HepG2 (cell line): ENCODE data around the gene SYN1. TPM values are rescaled to one million over a fixed set of nuclear protein-coding genes. Genes with fewer than 3 reads are reported as not detected.

Experiments
- ATAC-seq: fragments of 200-7000 bp; cut with Tn5 transposase; 3 replicates; pipeline ENCODE4 v1.9.1; 2020; ENCODE audit warnings: mild to moderate bottlenecking, moderate library complexity
- BruUV-seq: library from RNA; stranded (reverse); fragments of 400-500 nt; replicated peaks from 2 replicates; lab custom pipeline; 2021; lab: Mats Ljungman, UMichigan
- CTCF ChIA-PET: fragments of 300-600 bp; formaldehyde crosslinking; extraction: SDS; loops from one replicate; lab custom pipeline; 2021; ENCODE audit warnings: low total read pairs, inconsistent platforms, low intra/inter-chr PET ratio; lab: Yijun Ruan, JAX
- POLR2A ChIA-PET: fragments of 350-600 bp; sonication (Branson Sonifier 250); formaldehyde crosslinking; loops from one replicate; lab custom pipeline; 2020; ENCODE audit warnings: antibody characterized with exemption, inconsistent platforms; lab: Yijun Ruan, JAX
- DNase-seq: peaks from one replicate; pipeline ENCODE4 v3.0.0-alpha.2; 2015; ENCODE audit warnings: low spot score
- FAIRE-seq: peaks from 3 replicates; lab custom pipeline; 2011; peaks lifted over from hg19 to GRCh38; lab: Jason Lieb, UNC
- H2AFZ ChIP-seq: one replicate; pipeline ENCODE4 v1.6.1; 2011; ENCODE audit warnings: low read length, inconsistent platforms
- H3K27ac ChIP-seq: fragments of 300-600 bp; 3 replicates; pipeline ENCODE4 v1.8.0; 2011; ENCODE audit warnings: mixed run types, mild to moderate bottlenecking, mixed read lengths, low read length, inconsistent platforms; ENCODE audit not compliant: insufficient read depth; ENCODE audit errors: extremely low read length
- H3K27me3 ChIP-seq, 2 experiments: fragments of 200-600 bp in 1 of 2; 2 replicates in 1 of 2; 3 replicates in 1 of 2; pipeline versions ENCODE4 v1.6.0 to v1.8.0; 2011; ENCODE audit warnings: low read length in 2 of 2, mild to moderate bottlenecking in 2 of 2, moderate library complexity in 2 of 2, inconsistent platforms in 1 of 2; ENCODE audit not compliant: insufficient read depth in 2 of 2, control insufficient read depth in 1 of 2
- H3K36me3 ChIP-seq, 2 experiments: fragments of 200-600 bp in 1 of 2; replicated peaks in 1 of 2; 2 replicates in 1 of 2; 3 replicates in 1 of 2; pipeline versions ENCODE4 v1.5.1 to v1.8.0; 2011; ENCODE audit warnings: low read length in 2 of 2, inconsistent platforms in 1 of 2; ENCODE audit not compliant: insufficient read depth in 2 of 2, control insufficient read depth in 1 of 2
- H3K4me1 ChIP-seq: 2 replicates; pipeline ENCODE4 v1.5.1; 2012; ENCODE audit warnings: low read length, inconsistent platforms; ENCODE audit not compliant: insufficient read depth
- H3K4me2 ChIP-seq: 2 replicates; pipeline ENCODE4 v1.6.0; 2011; ENCODE audit warnings: low read depth, low read length, inconsistent platforms
- H3K4me3 ChIP-seq, 3 experiments: fragments of 200-600 bp in 1 of 3; sonication (generic), shearing (Covaris generic) in 1 of 3; replicated peaks in 1 of 3; 2 replicates each; pipeline ENCODE4 v1.5.1; 2011 to 2016; ENCODE audit warnings: low read length in 3 of 3, inconsistent platforms in 2 of 3, low read depth in 2 of 3, mild to moderate bottlenecking in 2 of 3, control low read depth in 1 of 3, mixed read lengths in 1 of 3; ENCODE audit not compliant: insufficient read depth in 1 of 3
- H3K79me2 ChIP-seq: one replicate; pipeline ENCODE4 v1.6.1; 2011; ENCODE audit warnings: low read length, inconsistent platforms; ENCODE audit not compliant: insufficient read depth
- H3K9ac ChIP-seq: 2 replicates; pipeline ENCODE4 v1.6.0; 2011; ENCODE audit warnings: mild to moderate bottlenecking, low read depth, low read length, inconsistent platforms; ENCODE audit not compliant: insufficient read depth
- H3K9me3 ChIP-seq: 2 replicates; pipeline ENCODE4 v1.5.1; 2012; ENCODE audit warnings: mild to moderate bottlenecking, low read length
- H4K20me1 ChIP-seq: 2 replicates; pipeline ENCODE4 v1.6.0; 2011; ENCODE audit warnings: inconsistent platforms, mild to moderate bottlenecking, low read length, moderate library complexity; ENCODE audit not compliant: insufficient read depth
- AKAP8 ChIP-seq: sonication (generic); formaldehyde crosslinking; IDR thresholded peaks from 2 replicates; pipeline ENCODE4 v1.5.1; 2020; ENCODE audit warnings: mild to moderate bottlenecking, missing genetic modification reagents
- ARNTL ChIP-seq: sonication (generic); formaldehyde crosslinking; IDR thresholded peaks from 2 replicates; pipeline ENCODE4 v1.4.0; 2020; ENCODE audit warnings: mild to moderate bottlenecking, missing genetic modification reagents
- BHLHE40 ChIP-seq: IDR thresholded peaks from 2 replicates; pipeline ENCODE4 v1.6.1; 2011; ENCODE audit warnings: low read length, improper control_type of control experiment
- DMAP1 ChIP-seq: IDR thresholded peaks from 2 replicates; pipeline ENCODE4 v1.6.1; 2016
- GABPA ChIP-seq, 2 experiments: IDR thresholded peaks; 2 replicates each; pipeline ENCODE4 v1.6.1; 2011 to 2016; ENCODE audit warnings: low read depth in 2 of 2, low read length in 1 of 2, missing biosample characterization in 1 of 2, missing genetic modification characterization in 1 of 2
- HDAC1 ChIP-seq: sonication (generic); formaldehyde crosslinking; IDR thresholded peaks from 2 replicates; pipeline ENCODE4 v1.5.1; 2020; ENCODE audit warnings: mild to moderate bottlenecking, missing genetic modification reagents
- HOXA9 ChIP-seq: sonication (generic); formaldehyde crosslinking; IDR thresholded peaks from 2 replicates; pipeline ENCODE4 v1.8.1; 2022; ENCODE audit warnings: missing genetic modification reagents, mild to moderate bottlenecking, moderate library complexity, borderline replicate concordance
- NFYC ChIP-seq: IDR thresholded peaks from 2 replicates; pipeline ENCODE4 v1.6.1; 2016; ENCODE audit warnings: missing genetic modification reagents, missing compliant biosample characterization
- NR1H2 ChIP-seq: sonication (generic); formaldehyde crosslinking; IDR thresholded peaks from 2 replicates; pipeline ENCODE4 v1.8.1; 2022; ENCODE audit warnings: low read depth, missing genetic modification reagents, borderline replicate concordance
- SPEN ChIP-seq: sonication (generic); formaldehyde crosslinking; IDR thresholded peaks from 2 replicates; pipeline ENCODE4 v1.5.1; 2020; ENCODE audit warnings: low read depth, mild to moderate bottlenecking, missing genetic modification reagents
- SRSF9 ChIP-seq: fragments of 200-400 bp; formaldehyde crosslinking; IDR thresholded peaks from 2 replicates; pipeline ENCODE4 v1.6.1; 2018; ENCODE audit warnings: borderline replicate concordance, mild to moderate bottlenecking, low read depth, low read length; ENCODE audit not compliant: insufficient read depth, poor library complexity, severe bottlenecking
- TAF1 ChIP-seq: sonication (generic); formaldehyde crosslinking; IDR thresholded peaks from 2 replicates; pipeline ENCODE4 v1.4.0; 2020; ENCODE audit warnings: missing genetic modification reagents
- TAF15 ChIP-seq: fragments of 200-400 bp; formaldehyde crosslinking; IDR thresholded peaks from one replicate; pipeline ENCODE4 v1.6.1; 2018; ENCODE audit warnings: mild to moderate bottlenecking, low read depth, low read length; ENCODE audit not compliant: poor library complexity, severe bottlenecking
- TOE1 ChIP-seq: sonication (generic); formaldehyde crosslinking; IDR thresholded peaks from 2 replicates; pipeline ENCODE4 v1.4.0; 2020; ENCODE audit warnings: mild to moderate bottlenecking, missing genetic modification reagents
- TOPORS ChIP-seq: sonication (generic); formaldehyde crosslinking; IDR thresholded peaks from 2 replicates; pipeline ENCODE4 v1.8.0; 2023; ENCODE audit warnings: mild to moderate bottlenecking, missing genetic modification reagents
- ZGPAT ChIP-seq: IDR thresholded peaks from 2 replicates; pipeline ENCODE4 v1.6.1; 2016; ENCODE audit warnings: mild to moderate bottlenecking
- ZNF781 ChIP-seq: sonication (generic); formaldehyde crosslinking; IDR thresholded peaks from 2 replicates; pipeline ENCODE4 v1.5.1; 2020; ENCODE audit warnings: borderline replicate concordance, mild to moderate bottlenecking, missing genetic modification reagents; ENCODE audit errors: not compliant biosample characterization
- WGBS: methylation state at CpG from one replicate; pipeline ENCODE4 v1.1.6; 2017; ENCODE audit warnings: low lambda C conversion rate; 5-methylcytosine and 5-hydroxymethylcytosine counted together
- in situ Hi-C: cut with HindIII; loops from 2 replicates; pipeline ENCODE4 v1.10.0; 2017; ENCODE audit warnings: low pct_unique_long_range_greater_than_20kb; ENCODE audit not compliant: extremely low pct_ligation_motif_present
- intact Hi-C: fragments of 100-400 bp; cut with micrococcal nuclease; formaldehyde crosslinking; loops from one replicate; pipeline ENCODE4 v1.10.0; 2022; ENCODE audit not compliant: unreplicated experiment
- polyA plus RNA-seq, 8 experiments: library from polyadenylated mRNA; depleted of rRNA in 3 of 8; stranded (reverse) in 7 of 8; unstranded in 1 of 8; fragments of >200 nt; fragmentation: Illumina TruSeq in 4 of 8; extraction: Trizol in 4 of 8; gene quantifications; 2 replicates each; pipeline versions ENCODE4 v1.2.1 to v1.2.3, GENCODE V29; 2011 to 2016; ENCODE audit warnings: low read depth in 4 of 8, missing spikeins in 1 of 8, mixed read lengths in 1 of 8; ENCODE audit not compliant: insufficient read depth in 1 of 8
- total RNA-seq, 5 experiments: library from RNA; depleted of rRNA; stranded (reverse); fragments of >200 nt; fragmentation: Illumina TruSeq; extraction: Trizol; gene quantifications; 2 replicates each; pipeline ENCODE4 v1.2.3, GENCODE V29; 2016; ENCODE audit warnings: low read depth in 1 of 5

The SYN1 gene
- total and polyA plus RNA-seq, 2 of the 13 experiments (the other 11 are each of a cell fraction or from before 2014, with no cell fraction given), result not detected

DNA sequence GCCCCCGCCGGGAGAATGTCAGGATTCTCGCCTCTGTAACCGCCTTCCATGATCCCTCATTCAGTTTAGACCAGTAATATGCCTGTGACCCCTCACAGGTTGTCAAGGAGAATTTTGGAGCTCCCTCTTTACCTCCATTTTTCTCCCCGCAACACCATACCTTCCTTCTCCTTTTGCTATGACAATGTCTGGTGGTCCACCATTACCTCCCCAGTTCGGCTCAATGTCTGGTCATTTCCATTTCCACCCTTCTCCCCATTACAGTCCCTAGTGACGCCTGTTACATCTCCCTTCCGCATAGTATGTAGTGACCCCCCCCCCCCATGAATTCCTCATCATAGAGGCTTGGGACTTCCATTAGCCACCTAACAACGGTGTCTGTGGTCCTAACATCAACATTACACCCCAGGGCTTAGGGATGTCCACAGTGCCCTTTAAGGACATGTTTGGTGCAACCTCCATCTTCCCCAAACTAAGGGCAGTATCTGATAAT lies 58.0 kb downstream of the SYN1 start:
- no peak for DNase-seq
- Histone ChIP-seq H3K27me3 (no peaks in the 10 kb centered on the region), H3K79me2 (peaks cover 6% of the 10 kb centered on the region), H3K9ac (peak overlapping the region; percentile 78), H3K4me2 (peak overlapping the region; percentile 74), H3K4me3 (peak overlapping the region; percentile 60 to 77 (median 77)), H4K20me1 (peaks cover 4% of the 10 kb centered on the region; the same call in 1 of the 2 replicates), H2AFZ (no peak overlapping the region), H3K4me1 (peaks cover 8% of the 10 kb centered on the region; the same call in 1 of the 2 replicates), H3K36me3 (peaks cover 0 to 21% of the 10 kb centered on the region in 2 experiments; a peak in 3 of 5 replicates), H3K9me3 (no peaks in the 10 kb centered on the region), H3K27ac (peak overlapping the region; percentile 86)
- no peak; the same call in 2 of the 3 replicates for ATAC-seq
- BruUV-seq, result no TSS peak
- intact Hi-C loops (no loop called here), in situ Hi-C loops (loop anchor here (5.0 kb wide), 1 partner anchor 81 kb away; no protein-coding TSS in a partner anchor)
- no peak for TF ChIP-seq NR1H2 (CRISPR knock-in tag)
- no peak for TF ChIP-seq TAF15
- no peak for TF ChIP-seq BHLHE40
- no peak for TF ChIP-seq AKAP8 (CRISPR knock-in tag)
- 9% methylated on average over 5 of the region's 9 CpGs for WGBS
- ChIA-PET POLR2A (no interaction called here), CTCF (no interaction called here)
- no peak for FAIRE-seq

GRCh38 chrX:47560934-47561658 lies 58.6 kb downstream of the SYN1 start, which contains the start of gene ARAF:
ARAF (plus strand) TSS chrX:47561205; CDS start chrX:47562968, 1,763 bp downstream.
- TSS peak; percentile 71 for BruUV-seq
- in situ Hi-C loops, result loop anchor here (5.0 kb wide), 1 partner anchor 81 kb away; no protein-coding TSS in a partner anchor
- TF ChIP-seq NFYC (CRISPR knock-in tag) (peak; percentile 96), SRSF9 (no peak), TOE1 (CRISPR knock-in tag) (no peak), HOXA9 (CRISPR knock-in tag) (no peak), ZNF781 (CRISPR knock-in tag) (peak; percentile 16), TOPORS (CRISPR knock-in tag) (no peak), SPEN (CRISPR knock-in tag) (peak; percentile 61; the same call in 1 of the 2 replicates), GABPA (IDR thresholded peaks at IDR 0.05; ENCODE audit: low read depth, low read length) (peak; percentile 39), GABPA (CRISPR knock-in tag; IDR thresholded peaks at IDR 0.05; ENCODE audit: low read depth) (peak; percentile 77), TAF1 (CRISPR knock-in tag) (peak; percentile 73), HDAC1 (peak; percentile 32; the same call in 1 of the 2 replicates), ARNTL (CRISPR knock-in tag) (no peak), ZGPAT (CRISPR knock-in tag) (peak; percentile 60; the same call in 1 of the 2 replicates), DMAP1 (CRISPR knock-in tag) (peak; percentile 41; the same call in 1 of the 2 replicates)

More at GRCh38 chrX:47560934-47561658, 58.6 kb downstream of the SYN1 start, which contains the start of gene ARAF:
- peak within 1 kb of the TSS; percentile 78 for H3K9ac ChIP-seq
- peak within 1 kb of the TSS; percentile 86 for H3K27ac ChIP-seq
- ChIA-PET POLR2A (no interaction called here), CTCF (no interaction called here)
- H3K4me1 ChIP-seq, result peaks cover 8% of the 10 kb centered on the region; the same call in 1 of the 2 replicates
- H4K20me1 ChIP-seq, result peaks cover 4% of the 10 kb centered on the region; the same call in 1 of the 2 replicates
- H3K36me3 ChIP-seq, result peaks cover 0 to 19% of the 10 kb centered on the region in 2 experiments; a peak in 2 of 5 replicates
- FAIRE-seq, result peak; percentile 99
- no peaks in the 10 kb centered on the region for H3K27me3 ChIP-seq
- intact Hi-C loops, result no loop called here
- H2AFZ ChIP-seq, result peak within 1 kb of the TSS; percentile 27
- peak; percentile 99 for ATAC-seq
- peak; percentile 98 for DNase-seq
- H3K79me2 ChIP-seq, result peaks cover 6% of the 10 kb centered on the region
- no peaks in the 10 kb centered on the region for H3K9me3 ChIP-seq
- no CpG with 5 or more reads among the region's 59 CpGs for WGBS
- peak within 1 kb of the TSS; percentile 60 to 77 (median 77) for H3K4me3 ChIP-seq
- H3K4me2 ChIP-seq, result peak within 1 kb of the TSS; percentile 78
